ENCODE measurements around the gene ZNF439. TPM values are rescaled to one million over a fixed set of nuclear protein-coding genes. Genes with fewer than 3 reads are reported as not detected.

ZNF439 gene
- total and polyA plus RNA-seq, 2 donors (not counting 1 experiment from before 2014, with no cell fraction given), result 19.7 to 48.6 TPM

DNA sequence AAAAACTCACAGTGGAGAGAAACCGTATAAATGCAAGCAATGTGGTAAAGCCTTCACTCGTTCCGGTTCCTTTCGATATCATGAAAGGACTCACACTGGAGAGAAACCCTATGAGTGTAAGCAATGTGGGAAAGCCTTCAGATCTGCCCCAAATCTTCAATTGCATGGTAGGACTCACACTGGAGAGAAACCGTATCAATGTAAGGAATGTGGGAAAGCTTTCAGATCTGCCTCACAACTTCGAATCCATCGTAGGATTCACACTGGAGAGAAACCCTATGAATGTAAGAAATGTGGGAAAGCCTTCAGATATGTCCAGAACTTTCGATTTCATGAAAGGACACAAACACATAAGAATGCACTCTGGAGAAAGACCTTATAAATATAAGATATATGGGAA lies 19.7 kb downstream of the ZNF439 start:
- Histone ChIP-seq H3K36me3 (replicated peaks in 1 of 2; ENCODE audit: control extremely low read depth in 1 of 2, control insufficient read depth in 1 of 2, extremely low read depth in 1 of 2, insufficient read depth in 2 of 2, low read length in 1 of 2) (peaks cover 25 to 39% of the 10 kb centered on the region in 2 experiments), H3K27ac (ENCODE audit: low read length in 2 of 2) (no peak overlapping the region), H2AFZ (ENCODE audit: insufficient read depth, low read depth, low read length, poor library complexity, severe bottlenecking) (no peak overlapping the region), H3K27me3 (replicated peaks in 1 of 4; ENCODE audit: control extremely low read depth in 1 of 4, control insufficient read depth in 3 of 4, insufficient read depth in 4 of 4, low read length in 3 of 4) (no peaks in the 10 kb centered on the region), H3K79me2 (ENCODE audit: control insufficient read depth, insufficient read depth, low read length) (peaks cover 26% of the 10 kb centered on the region), H3K4me3 (ENCODE audit: control extremely low read depth in 1 of 5, extremely low read depth in 1 of 5, insufficient read depth in 1 of 5, low read depth in 2 of 5, low read length in 4 of 5) (no peak overlapping the region), H3K9me3 (ENCODE audit: control extremely low read depth in 1 of 3, control insufficient read depth in 2 of 3, insufficient read depth in 1 of 3, low read length in 2 of 3) (peaks cover 21 to 79% (median 55%) of the 10 kb centered on the region in 3 donors), H3K4me2 (replicated peaks; ENCODE audit: low read depth, low read length, poor library complexity, severe bottlenecking) (no peak overlapping the region), H3K9ac (ENCODE audit: low read length) (no peak overlapping the region), H4K20me1 (ENCODE audit: control insufficient read depth, insufficient read depth, low read length, poor library complexity, severe bottlenecking) (no peaks in the 10 kb centered on the region), H3K4me1 (ENCODE audit: control insufficient read depth in 2 of 2, insufficient read depth in 2 of 2, low read length in 2 of 2) (no peaks in the 10 kb centered on the region)
- no peaks in the 10 kb centered on the region for H3K27me3 Mint-ChIP-seq
- H3K27ac Mint-ChIP-seq, result no peak overlapping the region
- H3K4me1 Mint-ChIP-seq, result no peaks in the 10 kb centered on the region
- 94% methylated on average over 6 of the region's 8 CpGs for WGBS (ENCODE audit: insufficient coverage)
- H3K4me3 Mint-ChIP-seq, result no peak overlapping the region
- ATAC-seq (ENCODE audit: low read depth) (no peak), DNase-seq (no peak)
- H3K9me3 Mint-ChIP-seq (ENCODE audit: insufficient read depth), result peaks cover 38% of the 10 kb centered on the region
- intact Hi-C loops (cut with micrococcal nuclease), result no loop called here
- ChIA-PET CTCF (no interaction called here), POLR2A (no interaction called here)
- TF ChIP-seq CTCF (IDR thresholded peaks at IDR 0.05) (no peak), EZH2 (IDR thresholded peaks at IDR 0.05; ENCODE audit: borderline replicate concordance, insufficient read depth, low read depth, low read length, poor library complexity, severe bottlenecking) (no peak)

DNA sequence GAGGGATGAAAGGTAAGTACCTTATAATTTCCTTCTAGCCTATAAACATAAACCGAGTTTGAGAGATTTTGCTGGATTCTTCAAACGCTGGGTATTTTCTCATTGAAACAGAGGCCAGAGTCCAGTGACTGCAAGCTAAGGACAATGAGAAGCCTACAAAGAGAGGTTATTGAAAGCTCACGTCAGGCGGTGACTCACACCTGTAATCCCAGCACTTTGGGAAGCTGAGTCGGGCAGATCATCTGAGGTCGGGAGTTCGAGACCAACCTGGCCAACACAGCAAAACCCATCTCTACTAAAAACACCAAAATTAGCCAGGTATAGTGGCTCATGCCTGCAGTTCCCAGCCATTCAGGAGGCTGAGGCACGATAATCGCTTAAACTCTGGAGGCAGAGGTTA lies 24.1 kb downstream of the ZNF439 start:
- Mint-ChIP-seq H3K4me3 (no peak overlapping the region), H3K27ac (no peak overlapping the region), H3K27me3 (no peaks in the 10 kb centered on the region), H3K4me1 (no peaks in the 10 kb centered on the region), H3K9me3 (ENCODE audit: insufficient read depth) (peaks cover 22% of the 10 kb centered on the region)
- Histone ChIP-seq H4K20me1 (ENCODE audit: control insufficient read depth, insufficient read depth, low read length, poor library complexity, severe bottlenecking) (no peaks in the 10 kb centered on the region), H3K79me2 (ENCODE audit: control insufficient read depth, insufficient read depth, low read length) (no peaks in the 10 kb centered on the region), H3K4me2 (replicated peaks; ENCODE audit: low read depth, low read length, poor library complexity, severe bottlenecking) (no peak overlapping the region), H3K27ac (ENCODE audit: low read length in 2 of 2) (no peak overlapping the region), H3K4me3 (ENCODE audit: control extremely low read depth in 1 of 5, extremely low read depth in 1 of 5, insufficient read depth in 1 of 5, low read depth in 2 of 5, low read length in 4 of 5) (no peak overlapping the region), H2AFZ (ENCODE audit: insufficient read depth, low read depth, low read length, poor library complexity, severe bottlenecking) (no peak overlapping the region), H3K9ac (ENCODE audit: low read length) (no peak overlapping the region), H3K4me1 (ENCODE audit: control insufficient read depth in 2 of 2, insufficient read depth in 2 of 2, low read length in 2 of 2) (no peaks in the 10 kb centered on the region), H3K36me3 (replicated peaks in 1 of 2; ENCODE audit: control extremely low read depth in 1 of 2, control insufficient read depth in 1 of 2, extremely low read depth in 1 of 2, insufficient read depth in 2 of 2, low read length in 1 of 2) (peaks cover 12 to 15% of the 10 kb centered on the region in 2 experiments), H3K27me3 (replicated peaks in 1 of 4; ENCODE audit: control extremely low read depth in 1 of 4, control insufficient read depth in 3 of 4, insufficient read depth in 4 of 4, low read length in 3 of 4) (no peaks in the 10 kb centered on the region), H3K9me3 (ENCODE audit: control extremely low read depth in 1 of 3, control insufficient read depth in 2 of 3, insufficient read depth in 1 of 3, low read length in 2 of 3) (peaks cover 12 to 38% (median 26%) of the 10 kb centered on the region in 3 donors)
- ChIA-PET CTCF (interaction anchor here (0.7 to 1.4 kb wide), 2 partner anchors 10 to 79 kb away, joined by 3 read pairs; no protein-coding TSS in a partner anchor), POLR2A (no interaction called here)
- DNase-seq, result no peak
- no peak for ATAC-seq (ENCODE audit: low read depth)
- intact Hi-C loops (cut with micrococcal nuclease), result no loop called here
- WGBS (ENCODE audit: insufficient coverage), result 95% methylated on average over 8 of the region's 9 CpGs
- TF ChIP-seq EZH2 (IDR thresholded peaks at IDR 0.05; ENCODE audit: borderline replicate concordance, insufficient read depth, low read depth, low read length, poor library complexity, severe bottlenecking) (no peak), CTCF (IDR thresholded peaks at IDR 0.05) (no peak)
